Heart right ventricle (tissue), 16 donors: ENCODE measurements around the gene PPP5C. TPM values are rescaled to one million over a fixed set of nuclear protein-coding genes. Genes with fewer than 3 reads are reported as not detected.

Source experiments
- ATAC-seq, 8 donors: fragments of 200-7000 bp; cut with Tn5 transposase; one replicate each; pipeline ENCODE4 v1.9.1; 2020; ENCODE audit warnings: mild to moderate bottlenecking in 8 of 8, moderate library complexity in 8 of 8, moderate number of reproducible peaks in 1 of 8
- DNase-seq, 2 donors: peaks; one replicate each; pipeline ENCODE4 v3.0.0-alpha.2; 2020
- H3K27ac ChIP-seq, 10 donors: fragments of 200-600 bp; sonication (generic) in 2 of 10; one replicate each; pipeline versions ENCODE4 v1.5.0 to v1.8.0; 2020 to 2022; ENCODE audit warnings: mild to moderate bottlenecking in 3 of 10
- H3K27me3 ChIP-seq, 7 donors: fragments of 200-600 bp; one replicate each; pipeline ENCODE4 v1.8.0; 2021 to 2022; ENCODE audit warnings: mild to moderate bottlenecking in 2 of 7
- H3K36me3 ChIP-seq, 9 donors: fragments of 200-600 bp; sonication (generic) in 1 of 9; one replicate each; pipeline versions ENCODE4 v1.5.0 to v1.8.0; 2020 to 2022; ENCODE audit warnings: mild to moderate bottlenecking in 2 of 9
- H3K4me1 ChIP-seq, 9 donors: fragments of 200-600 bp; sonication (generic) in 1 of 9; one replicate each; pipeline versions ENCODE4 v1.5.0 to v1.8.0; 2020 to 2022; ENCODE audit warnings: mild to moderate bottlenecking in 4 of 9
- H3K4me3 ChIP-seq, 10 donors: fragments of 200-600 bp; sonication (generic) in 2 of 10; one replicate each; pipeline versions ENCODE4 v1.5.0 to v1.8.0; 2020 to 2022; ENCODE audit warnings: mild to moderate bottlenecking in 7 of 10, moderate library complexity in 2 of 10
- H3K9me3 ChIP-seq, 11 donors: fragments of 200-600 bp in 10 of 11; sonication (generic) in 2 of 11; one replicate each; pipeline versions ENCODE4 v1.5.0 to v1.8.0; 2013 to 2022; ENCODE audit warnings: mild to moderate bottlenecking in 2 of 11, control low read depth in 1 of 11, moderate library complexity in 1 of 11
- WGBS, 2 donors: extraction: QIAGEN DNeasy Blood & Tissue Kit; methylation state at CpG; one replicate each; pipeline ENCODE4 v1.1.7; 2013; ENCODE audit warnings: inconsistent platforms in 1 of 2; 5-methylcytosine and 5-hydroxymethylcytosine counted together
- intact Hi-C, 10 donors: fragments of 100-400 bp; cut with DNase I; formaldehyde crosslinking; loops; one replicate each; pipeline versions ENCODE4 v1.11.1 to v1.14.2; 2022
- polyA plus RNA-seq, 2 donors: library from polyadenylated mRNA; stranded (reverse); fragments of 200-250 nt; gene quantifications; one replicate each; pipeline ENCODE4 v1.2.3, GENCODE V29; 2013
- total RNA-seq, 10 donors: library from RNA; stranded (reverse); fragmentation: NEBNext Ultra II Directional in 3 of 10; extraction: Animal tissue kit (Norgen Biotek cat#: 25700) in 3 of 10; gene quantifications; one replicate each; pipeline versions ENCODE4 v1.2.1 to v1.2.4, GENCODE V29; 2021 to 2023
- TF ChIP-seq, protein P1 (sequence below), 9 donors: fragments of 200-600 bp; sonication (generic) in 2 of 9; IDR thresholded peaks; one replicate each; pipeline versions ENCODE4 v1.5.0 to v1.8.0; 2021 to 2022; ENCODE audit warnings: antibody characterized with exemption in 9 of 9, mild to moderate bottlenecking in 5 of 9, moderate library complexity in 1 of 9
- donor health status: Arrhythmogenic right ventricular cardiomyopathy.
- donor health status: ischemic (EF 13 %, LVEDD 7.1; RV severe dilation, severe dysfunction).
- donor health status: healthy with polysubstance abuse.
- donor health status: DM: no; HTN: yes; CAD: no.
- donor health status: DM: no; HTN: no; CAD: no.
- donor health status: ischemic (EF 25% LVEDD 6.9; RV normal size, moderate dysfunction).
- donor health status: ischemic (EF 25% LVEDD 5.7; RV mildly dilated, moderate dysfunction).
- donor health status: healthy.
- donor health status: DM: yes; HTN: yes; CAD: no.
- donor health status: Ischemic cardiomyopathy.
- donor health status: ischemic (EF 35%, LVEDD 5.7; RV mildly dilated, moderate dysfunction).
- donor health status: nonischemic (EF 11% LVEDD 7.7; RV severe dilation, severe dysfunction).
- donor health status: DM: yes; HTN: yes; CAD: no.
- donor health status: PGD.
- donor health status: ischemic (EF 29% LVEDD 5.4; RV normal size, mild dysfunction).
- donor health status: nonischemic (EF 23%, LVEDD 6.1; RV moderate dilation, normal function).

Gene PPP5C
- total and polyA plus RNA-seq, 12 donors, result 51.6 to 89.5 (median 76.5) TPM

- Histone ChIP-seq H3K27ac (no peak overlapping the region), H3K27me3 (no peaks in the 10 kb centered on the region), H3K4me1 (peaks cover 6 to 27% (median 24%) of the 10 kb centered on the region in 9 donors), H3K9me3 (no peaks in the 10 kb centered on the region), H3K4me3 (no peak overlapping the region), H3K36me3 (peaks cover 0 to 34% (median 13%) of the 10 kb centered on the region in 9 donors)
- WGBS, 2 donors, result 50 to 56% methylated on average over 1 of the region's 1 CpG
- DNase-seq (no peak), ATAC-seq (no peak)
- intact Hi-C loops, result loop anchor here in 2 of 10 donors (5.0 kb wide), 1 partner anchor 37 kb away; no protein-coding TSS in a partner anchor
- TF ChIP-seq, protein P1, sequence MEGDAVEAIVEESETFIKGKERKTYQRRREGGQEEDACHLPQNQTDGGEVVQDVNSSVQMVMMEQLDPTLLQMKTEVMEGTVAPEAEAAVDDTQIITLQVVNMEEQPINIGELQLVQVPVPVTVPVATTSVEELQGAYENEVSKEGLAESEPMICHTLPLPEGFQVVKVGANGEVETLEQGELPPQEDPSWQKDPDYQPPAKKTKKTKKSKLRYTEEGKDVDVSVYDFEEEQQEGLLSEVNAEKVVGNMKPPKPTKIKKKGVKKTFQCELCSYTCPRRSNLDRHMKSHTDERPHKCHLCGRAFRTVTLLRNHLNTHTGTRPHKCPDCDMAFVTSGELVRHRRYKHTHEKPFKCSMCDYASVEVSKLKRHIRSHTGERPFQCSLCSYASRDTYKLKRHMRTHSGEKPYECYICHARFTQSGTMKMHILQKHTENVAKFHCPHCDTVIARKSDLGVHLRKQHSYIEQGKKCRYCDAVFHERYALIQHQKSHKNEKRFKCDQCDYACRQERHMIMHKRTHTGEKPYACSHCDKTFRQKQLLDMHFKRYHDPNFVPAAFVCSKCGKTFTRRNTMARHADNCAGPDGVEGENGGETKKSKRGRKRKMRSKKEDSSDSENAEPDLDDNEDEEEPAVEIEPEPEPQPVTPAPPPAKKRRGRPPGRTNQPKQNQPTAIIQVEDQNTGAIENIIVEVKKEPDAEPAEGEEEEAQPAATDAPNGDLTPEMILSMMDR (IDR thresholded peaks at IDR 0.05), result no peak
These were observed 2.5 kb upstream of the PPP5C start for GRCh38 chr19:46344363-46344762.

DNA sequence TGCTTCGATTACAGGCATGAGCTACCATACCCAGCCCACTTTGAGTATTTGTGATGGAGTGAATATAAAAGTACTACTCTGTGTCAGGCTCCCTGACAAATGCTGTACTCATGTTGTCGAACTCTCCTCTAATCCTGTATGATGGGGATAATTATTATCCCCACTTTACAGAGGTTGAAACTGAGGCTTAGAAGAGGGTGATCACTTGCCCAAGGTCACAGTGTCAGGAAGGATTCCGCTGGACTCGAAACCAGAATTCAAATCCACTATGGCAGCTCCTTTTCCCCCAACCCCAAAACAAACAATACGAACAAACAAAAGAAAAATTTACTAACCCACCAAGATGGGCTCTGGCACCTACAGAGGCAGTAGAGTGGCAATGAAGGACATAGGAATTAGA, 1.7 kb upstream of the PPP5C start:
- ATAC-seq (no peak), DNase-seq (no peak)
- Histone ChIP-seq H3K4me3 (no peak overlapping the region), H3K36me3 (peaks cover 0 to 26% (median 5%) of the 10 kb centered on the region in 9 donors), H3K27ac (peak overlapping the region in 1 of 10 donors; percentile 36), H3K9me3 (no peaks in the 10 kb centered on the region), H3K27me3 (no peaks in the 10 kb centered on the region), H3K4me1 (peaks cover 14 to 35% (median 32%) of the 10 kb centered on the region in 9 donors)
- TF ChIP-seq, protein P1 (IDR thresholded peaks at IDR 0.05), result no peak
- intact Hi-C loops, result loop anchor here in 4 of 10 donors (5.0 kb wide), 2 partner anchors 43 to 63 kb away; no protein-coding TSS in a partner anchor
- WGBS, 2 donors, result 94 to 95% methylated on average over 5 of the region's 5 CpGs

- H3K4me3 ChIP-seq, result peak overlapping the region; percentile 70 to 100 (median 95)
- peak overlapping the region in 7 of 10 donors; percentile 82 to 97 (median 89) for H3K27ac ChIP-seq
- intact Hi-C loops, result loop anchor here in 4 of 10 donors (5.0 kb wide), 2 partner anchors 45 to 65 kb away; no protein-coding TSS in a partner anchor
- ATAC-seq, result no peak
- H3K9me3 ChIP-seq, result no peaks in the 10 kb centered on the region
- peaks cover 0 to 4% (median 0%) of the 10 kb centered on the region in 9 donors for H3K36me3 ChIP-seq
- no peaks in the 10 kb centered on the region for H3K27me3 ChIP-seq
- DNase-seq, result no peak
- TF ChIP-seq, protein P1 (IDR thresholded peaks at IDR 0.05), result no peak
- WGBS, 2 donors, result 1 to 3% methylated on average over 3 of the region's 3 CpGs
- H3K4me1 ChIP-seq, result peaks cover 34 to 58% (median 54%) of the 10 kb centered on the region in 9 donors
These were observed 641 bp downstream of the PPP5C start for GRCh38 chr19:46347572-46347883.

DNA sequence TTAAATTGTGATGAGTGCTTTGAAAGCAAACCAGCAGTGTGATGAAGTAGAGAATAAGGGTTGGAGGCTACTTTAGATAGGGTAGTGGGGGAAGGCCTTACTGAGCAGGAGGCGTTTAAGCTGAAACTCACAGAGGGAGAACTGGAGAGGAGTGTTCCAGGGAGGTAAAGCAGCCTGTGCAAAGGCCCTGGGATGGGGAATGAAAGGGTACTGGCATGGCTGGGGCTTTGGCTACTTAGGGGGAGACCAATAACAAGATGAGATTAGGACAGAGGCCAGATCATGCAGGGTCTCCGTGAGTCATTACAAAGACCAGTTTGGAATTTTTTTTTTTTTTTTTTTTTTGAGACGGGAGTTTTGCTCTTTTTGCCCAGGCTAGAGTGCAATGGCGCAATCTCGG, 1.1 kb downstream of the PPP5C start:
- Histone ChIP-seq H3K4me1 (peaks cover 34 to 62% (median 54%) of the 10 kb centered on the region in 9 donors), H3K27ac (peak overlapping the region in 1 of 10 donors; percentile 91)

More for the DNA sequence above, 1.1 kb downstream of the PPP5C start:
- H3K9me3 ChIP-seq, result no peaks in the 10 kb centered on the region
- peak overlapping the region in 7 of 10 donors; percentile 80 to 100 (median 93) for H3K4me3 ChIP-seq
- no peak for ATAC-seq
- no peak for DNase-seq
- no peaks in the 10 kb centered on the region for H3K27me3 ChIP-seq
- intact Hi-C loops, result loop anchor here in 4 of 10 donors (5.0 kb wide), 2 partner anchors 46 to 66 kb away; no protein-coding TSS in a partner anchor
- 78 to 86% methylated on average over 5 of the region's 5 CpGs for WGBS, 2 donors
- H3K36me3 ChIP-seq, result peaks cover 0 to 2% (median 0%) of the 10 kb centered on the region in 9 donors
- TF ChIP-seq, protein P1 (IDR thresholded peaks at IDR 0.05), result no peak
